Measurements from ENCODE around the gene WNT8B.

The WNT8B gene

DNA sequence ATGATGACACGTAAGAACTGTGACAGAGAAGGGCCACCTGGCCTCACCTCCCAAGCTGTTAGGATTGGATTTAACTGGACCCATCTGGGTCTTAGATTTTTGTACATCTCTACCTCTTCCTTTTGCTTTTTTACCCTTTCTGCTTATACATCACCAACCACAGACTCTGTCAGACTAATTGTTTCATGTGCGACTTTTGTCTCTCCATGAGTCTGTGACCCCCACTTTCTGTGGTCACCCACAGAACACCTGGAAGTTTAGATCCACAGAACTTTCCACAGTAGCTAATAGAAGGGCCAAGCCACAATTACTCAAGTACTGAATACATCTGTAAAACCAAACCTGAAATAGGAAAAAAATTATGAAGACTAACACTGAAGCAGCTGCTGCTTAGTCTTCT is 33.8 kb downstream of the WNT8B start:
- no peak overlapping the region for H3K27ac ChIP-seq
- no peak for TF ChIP-seq ZFX (IDR thresholded peaks at IDR 0.05; ENCODE audit: borderline replicate concordance)
- no peak for TF ChIP-seq CTCF (IDR thresholded peaks at IDR 0.05)

- TF ChIP-seq CTCF (IDR thresholded peaks at IDR 0.05) (no peak), ZFX (IDR thresholded peaks at IDR 0.05; ENCODE audit: borderline replicate concordance) (no peak)
- H3K27ac ChIP-seq, result no peak overlapping the region
These were observed 35.2 kb downstream of the WNT8B start for GRCh38 chr10:100498059-100498458.

DNA sequence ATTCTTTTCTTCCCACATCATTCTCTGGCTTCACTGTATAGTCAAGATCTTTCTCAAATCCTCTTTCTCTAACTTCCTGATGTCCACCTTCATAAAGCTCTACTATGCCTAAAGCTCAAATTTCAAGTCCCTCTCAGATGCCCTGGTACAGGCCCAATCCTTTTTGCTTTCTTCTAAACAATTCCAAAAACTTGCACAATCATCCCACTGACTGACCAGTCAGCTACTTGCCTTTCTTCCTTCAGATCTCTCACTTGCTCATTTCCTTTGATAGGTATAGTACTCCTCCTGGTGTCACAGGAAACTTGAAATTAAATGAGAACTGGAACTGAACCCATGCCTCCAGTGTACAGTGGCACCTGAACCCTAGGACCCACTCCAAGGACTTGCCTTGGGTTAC is 38.6 kb downstream of the WNT8B start:
- H3K27ac ChIP-seq, result no peak overlapping the region

GRCh38 chr10:100502926-100503494 is 40.2 kb downstream of the WNT8B start:
- no peak overlapping the region for H3K27ac ChIP-seq
- TF ChIP-seq ZFX (IDR thresholded peaks at IDR 0.05; ENCODE audit: borderline replicate concordance) (no peak), CTCF (IDR thresholded peaks at IDR 0.05) (no peak)

More for the DNA sequence above, 38.6 kb downstream of the WNT8B start:
- TF ChIP-seq CTCF (IDR thresholded peaks at IDR 0.05), result no peak
- no peak for TF ChIP-seq ZFX (IDR thresholded peaks at IDR 0.05; ENCODE audit: borderline replicate concordance)

- no peak for TF ChIP-seq ZFX (IDR thresholded peaks at IDR 0.05; ENCODE audit: borderline replicate concordance)
- no peak for TF ChIP-seq CTCF (IDR thresholded peaks at IDR 0.05)
- H3K27ac ChIP-seq, result no peak overlapping the region
These were observed 41.3 kb downstream of the WNT8B start for GRCh38 chr10:100504096-100504495.

DNA sequence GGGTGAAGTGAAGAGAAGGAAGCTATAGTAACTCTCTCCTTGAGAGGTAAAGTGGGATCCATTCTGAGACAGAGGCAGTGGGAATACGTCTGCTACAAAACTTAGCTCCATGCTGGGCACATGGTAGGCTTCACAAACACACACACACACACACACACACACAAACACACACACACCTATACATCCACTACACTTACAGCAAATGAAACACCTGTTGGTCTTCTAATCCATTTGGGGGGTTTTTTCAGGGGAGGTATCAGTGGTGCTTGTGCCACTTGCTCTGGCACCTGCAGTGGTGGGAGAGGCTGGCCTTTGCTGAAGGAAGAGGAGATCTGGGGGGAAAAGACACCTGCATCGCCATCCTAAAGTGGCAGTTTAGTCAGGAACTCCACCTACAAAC is 42.4 kb downstream of the WNT8B start:
- TF ChIP-seq ZFX (IDR thresholded peaks at IDR 0.05; ENCODE audit: borderline replicate concordance) (no peak), CTCF (IDR thresholded peaks at IDR 0.05) (no peak)
- H3K27ac ChIP-seq, result no peak overlapping the region

- no peak overlapping the region for H3K27ac ChIP-seq
These were observed 44.0 kb downstream of the WNT8B start for GRCh38 chr10:100506596-100507356.

More at GRCh38 chr10:100506596-100507356, 44.0 kb downstream of the WNT8B start:
- TF ChIP-seq CTCF (IDR thresholded peaks at IDR 0.05) (no peak), ZFX (IDR thresholded peaks at IDR 0.05; ENCODE audit: borderline replicate concordance) (no peak)

Measured in 22Rv1 (cell line).